CD4-positive, alpha-beta T cell treated with Interleukin-6 for 4 hours (primary cell): ENCODE data around the gene NTMT1.
A peak's percentile ranks its signal among the peaks of the same experiment; 100 is the strongest.

ENCODE experiments used
- DNase-seq: peaks from one replicate; pipeline ENCODE4 v3.0.0-alpha.2; 2020; ENCODE audit warnings: mixed read lengths

The NTMT1 gene

DNA sequence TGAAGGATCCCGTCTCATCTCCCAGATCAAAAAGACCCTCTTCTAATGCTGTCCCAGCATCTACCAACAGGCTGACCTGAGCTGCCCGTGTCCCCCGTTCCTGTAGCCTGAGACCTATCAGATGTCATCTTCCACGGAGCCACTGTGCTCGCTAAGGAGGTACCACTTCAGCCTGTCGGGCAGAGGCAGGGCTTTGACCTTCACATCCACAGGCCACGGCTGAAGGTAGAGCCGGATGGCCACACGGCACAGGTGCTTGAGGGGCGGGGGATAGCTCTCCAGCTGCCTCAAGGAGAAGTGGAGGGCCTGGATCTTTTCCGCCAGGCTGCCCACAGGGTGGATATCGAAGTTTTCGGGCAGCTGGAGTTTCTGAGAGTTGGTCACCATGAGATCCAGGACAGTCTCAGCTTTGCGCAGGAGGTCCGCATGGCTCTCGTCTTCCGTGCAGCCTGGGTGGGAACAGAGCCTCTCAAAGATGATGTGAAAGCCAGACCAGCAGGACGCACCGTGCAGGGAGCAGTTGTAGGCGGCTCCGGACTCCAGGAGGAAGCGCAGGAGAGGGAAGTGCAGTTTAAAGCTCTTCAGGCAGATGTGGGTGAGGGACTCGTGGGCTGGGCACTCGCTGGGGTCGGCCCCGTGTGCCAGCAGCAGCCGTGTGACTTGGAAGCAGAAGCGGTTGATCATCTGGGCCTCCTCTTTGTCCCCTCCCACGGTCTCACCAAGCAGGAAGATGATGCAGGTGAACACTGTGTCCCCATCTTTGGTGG lies 11.9 kb downstream of the NTMT1 start:
- no peak for DNase-seq

- DNase-seq, result no peak
Observed at GRCh38 chr9:129639034-129639630, 13.2 kb downstream of the NTMT1 start.

DNA sequence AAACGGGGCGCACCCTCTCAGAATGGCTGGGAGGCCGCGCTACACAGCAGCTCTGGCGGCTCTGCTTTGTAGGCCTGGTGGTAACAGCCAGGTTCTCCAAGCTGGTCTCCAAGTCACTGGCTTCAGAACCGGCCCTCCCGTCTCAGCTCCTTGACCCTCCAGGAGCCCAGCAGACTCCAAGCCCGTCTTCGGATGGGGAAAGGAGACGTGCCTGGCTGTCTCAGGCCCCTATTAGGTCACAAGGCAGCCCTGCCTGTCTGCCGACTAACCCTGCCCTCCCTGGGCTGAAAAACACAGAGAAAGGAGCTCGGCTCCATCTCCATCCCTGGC lies 13.8 kb downstream of the NTMT1 start:
- DNase-seq, result no peak

- DNase-seq, result no peak
Observed at GRCh38 chr9:129640086-129640870, 14.3 kb downstream of the NTMT1 start.

GRCh38 chr9:129640871-129641749 lies 15.1 kb downstream of the NTMT1 start:
- DNase-seq, result no peak

GRCh38 chr9:129641750-129642585 lies 16.0 kb downstream of the NTMT1 start, which contains the start of gene ASB6:
Gene ASB6, minus strand, starts transcription at chr9:129642151. Its CDS starts 152 bp downstream, at chr9:129641999.
- peak; percentile 88 for DNase-seq

GRCh38 chr9:129643706-129644105 lies 17.7 kb downstream of the NTMT1 start:
- no peak for DNase-seq

DNA sequence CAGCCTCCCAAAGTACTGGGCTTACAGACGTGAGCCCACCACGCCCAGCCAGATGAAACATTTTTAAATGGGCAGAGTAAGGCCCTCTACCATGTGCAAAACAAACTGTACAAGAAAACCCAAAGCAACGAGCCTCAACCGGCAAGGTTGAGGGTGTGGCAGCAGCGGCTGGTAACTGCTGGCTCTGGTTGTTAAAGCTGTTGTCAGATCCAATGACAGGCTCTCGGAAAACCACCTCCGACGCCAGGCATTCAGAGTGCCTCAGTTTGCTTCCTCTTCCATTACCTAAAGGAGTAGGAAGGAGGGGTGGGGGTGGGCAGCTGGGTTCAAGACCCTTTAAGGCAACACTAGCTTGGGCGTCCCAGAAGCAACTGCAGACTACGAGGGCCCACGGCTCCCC lies 18.4 kb downstream of the NTMT1 start:
- no peak for DNase-seq

DNA sequence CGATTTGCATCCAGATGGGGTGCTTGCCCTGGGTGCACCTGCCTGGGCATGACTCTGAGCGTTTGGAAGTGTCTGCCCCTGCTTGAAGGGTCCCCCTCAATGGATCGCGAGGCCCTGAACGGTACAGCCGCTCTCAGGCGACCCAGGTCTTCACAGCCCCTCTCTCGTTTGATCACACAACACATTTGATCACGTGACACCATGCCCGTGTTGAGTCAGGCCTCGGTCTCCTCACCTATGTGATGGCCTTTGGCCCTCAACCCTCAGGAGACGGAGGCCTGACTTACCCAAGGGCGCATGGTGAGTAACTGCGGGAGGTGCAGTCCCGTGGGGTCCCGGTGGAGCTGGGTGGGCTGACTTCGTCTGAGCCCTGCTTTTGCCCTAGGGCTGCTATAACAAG lies 18.9 kb downstream of the NTMT1 start:
- no peak for DNase-seq

GRCh38 chr9:129646252-129646651 lies 20.3 kb downstream of the NTMT1 start:
- no peak for DNase-seq

- DNase-seq, result no peak
Observed at GRCh38 chr9:129646654-129647053, 20.7 kb downstream of the NTMT1 start.

DNA sequence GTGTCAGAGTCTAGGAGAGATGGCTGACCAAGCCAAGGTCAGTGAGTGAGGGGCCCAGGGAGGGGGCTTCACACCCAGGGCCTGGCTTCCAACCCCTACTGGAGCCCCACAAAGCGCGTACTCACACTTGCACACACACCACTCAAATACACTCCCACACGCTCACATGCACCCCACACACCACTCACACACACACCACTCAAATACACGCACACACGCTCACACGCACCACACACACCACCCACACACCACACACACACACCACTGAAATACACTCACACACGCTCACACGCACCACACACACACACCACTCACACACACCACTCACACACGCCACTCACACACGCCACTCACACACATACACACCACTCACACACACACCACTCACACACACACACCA lies 21.7 kb downstream of the NTMT1 start:
- no peak for DNase-seq

- no peak for DNase-seq
Observed at GRCh38 chr9:129648092-129648763, 22.3 kb downstream of the NTMT1 start.

GRCh38 chr9:129648764-129649115 lies 22.8 kb downstream of the NTMT1 start:
- DNase-seq, result no peak

- no peak for DNase-seq
Observed at GRCh38 chr9:129649726-129650679, 24.0 kb downstream of the NTMT1 start.

- no peak for DNase-seq
Observed at GRCh38 chr9:129650680-129651235, 24.8 kb downstream of the NTMT1 start.

DNA sequence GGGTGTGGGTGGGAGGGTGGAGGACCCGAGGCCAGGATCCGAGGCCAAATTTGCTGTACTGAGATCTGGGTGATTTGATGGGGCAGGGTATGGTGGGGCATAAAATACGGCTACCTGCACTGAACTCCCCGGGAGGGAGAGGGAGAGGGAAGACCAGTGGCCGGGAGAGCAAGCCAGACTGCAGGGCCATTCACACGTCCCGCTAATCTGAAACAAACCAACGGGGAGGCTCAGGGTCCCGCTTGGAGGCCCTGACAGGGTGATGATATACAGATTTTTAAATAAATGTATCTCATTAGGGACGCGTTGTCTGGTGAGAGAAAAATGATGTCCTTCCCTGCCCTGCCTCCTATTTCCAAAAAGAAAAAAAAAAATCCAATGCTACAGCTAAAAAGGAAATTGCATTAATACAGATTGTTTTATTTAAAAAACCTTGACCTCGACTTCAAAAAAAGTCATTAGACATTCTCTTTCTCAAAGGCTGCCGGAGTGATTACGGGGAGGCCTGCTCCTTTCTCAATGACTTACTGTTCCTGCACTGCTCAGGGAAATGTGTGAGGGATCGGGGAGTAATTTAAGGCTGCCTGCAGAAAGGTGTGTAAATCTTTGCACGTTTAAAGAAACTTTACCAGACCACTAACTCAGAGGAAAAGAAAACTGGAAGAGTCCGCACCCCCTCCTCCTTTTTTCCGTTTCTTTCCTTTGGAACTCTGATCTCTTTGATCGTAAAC lies 28.0 kb downstream of the NTMT1 start:
- DNase-seq, result no peak

- no peak for DNase-seq
Observed at GRCh38 chr9:129654554-129655040, 28.6 kb downstream of the NTMT1 start.

GRCh38 chr9:129655154-129655553 lies 29.2 kb downstream of the NTMT1 start:
- no peak for DNase-seq
